Endothelial cell of umbilical vein (primary cell): ENCODE data around the gene MOB3B. TPM values are rescaled to one million over a fixed set of nuclear protein-coding genes. Genes with fewer than 3 reads are reported as not detected.

ENCODE experiments used
- BruUV-seq: library from RNA; stranded (reverse); fragments of 400-500 nt; replicated peaks from 2 replicates; lab custom pipeline; 2021; lab: Mats Ljungman, UMichigan
- CTCF ChIA-PET: fragments of 300-600, 350-600 bp; sonication (Branson Sonifier 250); formaldehyde crosslinking; loops from one replicate; lab custom pipeline; 2021; ENCODE audit warnings: antibody characterized with exemption, inconsistent platforms; lab: Charles Lee
- POLR2A ChIA-PET: fragments of 300-600, 350-600 bp; sonication (Branson Sonifier 250); formaldehyde crosslinking; loops from one replicate; lab custom pipeline; 2021; ENCODE audit warnings: antibody characterized with exemption, inconsistent platforms; lab: Charles Lee
- DNase-seq: peaks from one replicate; pipeline ENCODE4 v3.0.0-alpha.2; 2011; ENCODE audit warnings: low read depth, low spot score
- FAIRE-seq: peaks from 2 replicates; lab custom pipeline; 2011; peaks lifted over from hg19 to GRCh38; lab: Jason Lieb, UNC
- H2AFZ ChIP-seq: 2 replicates; pipeline ENCODE4 v1.6.0; 2012; ENCODE audit warnings: low read depth, low read length, control low read depth, inconsistent platforms
- H3K27ac ChIP-seq: 2 replicates; pipeline ENCODE4 v1.5.1; 2011; ENCODE audit warnings: low read depth, mild to moderate bottlenecking, control low read depth, low read length, moderate library complexity; ENCODE audit not compliant: insufficient read depth
- H3K27me3 ChIP-seq, 2 experiments: 2 replicates each; pipeline versions ENCODE4 v1.6.0 to v1.6.1; 2011; ENCODE audit warnings: low read length in 2 of 2, mixed read lengths in 1 of 2; ENCODE audit not compliant: control insufficient read depth in 2 of 2, insufficient read depth in 2 of 2
- H3K36me3 ChIP-seq, 2 experiments: 2 replicates in 1 of 2; 3 replicates in 1 of 2; pipeline ENCODE4 v1.5.1; 2011; ENCODE audit warnings: low read length in 2 of 2, mild to moderate bottlenecking in 1 of 2, moderate library complexity in 1 of 2; ENCODE audit not compliant: control insufficient read depth in 2 of 2, insufficient read depth in 2 of 2; ENCODE audit errors: extremely low read depth in 1 of 2
- H3K4me1 ChIP-seq: 3 replicates; pipeline ENCODE4 v1.5.1; 2011; ENCODE audit warnings: mild to moderate bottlenecking, low read length; ENCODE audit not compliant: control insufficient read depth, insufficient read depth; ENCODE audit errors: extremely low read depth
- H3K4me2 ChIP-seq: 2 replicates; pipeline ENCODE4 v1.6.1; 2011; ENCODE audit warnings: low read length, control low read depth, mixed read lengths; ENCODE audit not compliant: insufficient read depth
- H3K4me3 ChIP-seq, 3 experiments: fragments of 200-600 bp in 1 of 3; sonication (generic), shearing (Covaris generic) in 1 of 3; replicated peaks in 1 of 3; 2 replicates each; pipeline ENCODE4 v1.5.1; 2011 to 2016; ENCODE audit warnings: control low read depth in 3 of 3, low read length in 3 of 3, mild to moderate bottlenecking in 2 of 3, inconsistent platforms in 1 of 3, low read depth in 1 of 3, moderate library complexity in 1 of 3; ENCODE audit not compliant: insufficient read depth in 1 of 3
- H3K79me2 ChIP-seq: 2 replicates; pipeline ENCODE4 v1.6.0; 2012; ENCODE audit warnings: low read length, inconsistent platforms; ENCODE audit not compliant: control insufficient read depth, insufficient read depth
- H3K9ac ChIP-seq: replicated peaks from 2 replicates; pipeline ENCODE3; 2011; ENCODE audit warnings: low read length, control low read depth; ENCODE audit not compliant: insufficient read depth; ENCODE audit errors: extremely low read depth
- H3K9me1 ChIP-seq: replicated peaks from 3 replicates; pipeline ENCODE4 v1.6.0; 2011; ENCODE audit warnings: mild to moderate bottlenecking, low read length; ENCODE audit not compliant: control insufficient read depth, insufficient read depth; ENCODE audit errors: extremely low read depth
- H3K9me3 ChIP-seq: replicated peaks from 2 replicates; pipeline ENCODE4 v1.5.1; 2012; ENCODE audit warnings: low read length, inconsistent platforms; ENCODE audit not compliant: control insufficient read depth, insufficient read depth
- H4K20me1 ChIP-seq: replicated peaks from 2 replicates; pipeline ENCODE3; 2011; ENCODE audit warnings: mild to moderate bottlenecking, low read length; ENCODE audit not compliant: control insufficient read depth, insufficient read depth; ENCODE audit errors: extremely low read depth
- CTCF ChIP-seq, 2 donors: IDR thresholded peaks; 1 replicate in 1 of 2; 2 replicates in 1 of 2; pipeline ENCODE4 v1.5.1; 2011; ENCODE audit warnings: low read length in 2 of 2, mild to moderate bottlenecking in 2 of 2, moderate library complexity in 2 of 2, control low read depth in 1 of 2, inconsistent platforms in 1 of 2, low read depth in 1 of 2; ENCODE audit not compliant: insufficient read depth in 1 of 2; ENCODE audit errors: extremely low read depth in 1 of 2
- EZH2 ChIP-seq: IDR thresholded peaks from 2 replicates; pipeline ENCODE4 v1.6.1; 2012; ENCODE audit warnings: borderline replicate concordance, low read depth, mild to moderate bottlenecking, moderate library complexity, low read length, inconsistent platforms; ENCODE audit not compliant: severe bottlenecking
- FOS ChIP-seq: IDR thresholded peaks from 2 replicates; pipeline ENCODE4 v1.6.1; 2011; ENCODE audit warnings: mild to moderate bottlenecking, low read length, moderate library complexity, borderline replicate concordance; ENCODE audit not compliant: insufficient read depth
- GATA2 ChIP-seq: IDR thresholded peaks from 2 replicates; pipeline ENCODE4 v1.7.0; 2011; ENCODE audit warnings: low read depth, mild to moderate bottlenecking, moderate library complexity, mixed read lengths, low read length; ENCODE audit not compliant: insufficient read length, insufficient read depth
- JUN ChIP-seq: IDR thresholded peaks from 2 replicates; pipeline ENCODE4 v1.6.1; 2011; ENCODE audit warnings: borderline replicate concordance, low read depth; ENCODE audit not compliant: insufficient read length, insufficient read depth
- MAX ChIP-seq: IDR thresholded peaks from 2 replicates; pipeline ENCODE4 v1.6.1; 2011; ENCODE audit not compliant: insufficient read depth, insufficient read length
- MYC ChIP-seq: IDR thresholded peaks from one replicate; pipeline ENCODE4 v1.6.1; 2011; ENCODE audit warnings: mild to moderate bottlenecking, low read depth, low read length
- POLR2A ChIP-seq: IDR thresholded peaks from 2 replicates; pipeline ENCODE4 v1.6.1; 2012; ENCODE audit warnings: low read depth, mild to moderate bottlenecking, control low read depth, low read length
- POLR2AphosphoS5 ChIP-seq: IDR thresholded peaks from 2 replicates; pipeline ENCODE4 v1.6.1; 2012; ENCODE audit warnings: low read depth, mild to moderate bottlenecking, control low read depth, low read length, moderate library complexity; ENCODE audit not compliant: insufficient read depth
- dilution Hi-C: fragments of 300-500 bp; cut with MboI; formaldehyde crosslinking; loops from one replicate; pipeline ENCODE4 v1.15.0; 2019; ENCODE audit warnings: low sequenced_read_pairs; ENCODE audit not compliant: extremely low pct_ligation_motif_present
- intact Hi-C: fragments of 100-400 bp; cut with micrococcal nuclease; formaldehyde crosslinking; loops from one replicate; pipeline ENCODE4 v1.10.0; 2022
- polyA plus RNA-seq, 4 experiments: library from polyadenylated mRNA; depleted of rRNA in 3 of 4; stranded (reverse) in 3 of 4; unstranded in 1 of 4; fragments of >200 nt; gene quantifications; 2 replicates each; pipeline versions ENCODE4 v1.2.1 to v1.2.3, GENCODE V29; 2011 to 2012; ENCODE audit warnings: missing spikeins in 1 of 4
- total RNA-seq: library from RNA; stranded (reverse); gene quantifications from 2 replicates; pipeline ENCODE4 v1.2.3, GENCODE V29; 2021

Gene MOB3B
- total and polyA plus RNA-seq, 2 donors (not counting 3 experiments of a cell fraction or from before 2014, with no cell fraction given) = 0.03 TPM; not detected in 1

- H3K9me3 ChIP-seq = no peaks in the 10 kb centered on the region
- no TSS peak for BruUV-seq
- H3K36me3 ChIP-seq = no peaks in the 10 kb centered on the region
- H4K20me1 ChIP-seq = no peaks in the 10 kb centered on the region
- intact Hi-C loops (no loop called here), dilution Hi-C loops (no loop called here)
- no peak overlapping the region for H3K9ac ChIP-seq
- no peak overlapping the region for H3K4me3 ChIP-seq
- POLR2A ChIA-PET = no interaction called here
- no peak overlapping the region for H3K27ac ChIP-seq
- DNase-seq (no peak), FAIRE-seq (no peak)
- TF ChIP-seq EZH2 = no peak
- no peak for TF ChIP-seq POLR2A
- TF ChIP-seq MYC = no peak
- no peak for TF ChIP-seq POLR2AphosphoS5
- no peak for TF ChIP-seq GATA2
- no peak for TF ChIP-seq MAX
- TF ChIP-seq FOS = no peak
- TF ChIP-seq JUN = no peak
- no peak for TF ChIP-seq CTCF (IDR thresholded peaks at IDR 0.05; ENCODE audit: extremely low read depth in 1 of 2, insufficient read depth in 1 of 2, low read depth in 1 of 2, low read length in 2 of 2)
- no peaks in the 10 kb centered on the region for H3K79me2 ChIP-seq
- CTCF ChIA-PET = no interaction called here
- no peaks in the 10 kb centered on the region for H3K4me1 ChIP-seq
- H3K4me2 ChIP-seq = no peak overlapping the region
- H2AFZ ChIP-seq = no peak overlapping the region
- H3K9me1 ChIP-seq = no peaks in the 10 kb centered on the region
- H3K27me3 ChIP-seq = peaks cover 5 to 14% of the 10 kb centered on the region in 2 experiments
Observed at GRCh38 chr9:27303219-27303618, 226.4 kb downstream of the MOB3B start.
